GM19193 (cell line): ENCODE data around the gene CRIP1.
A peak's percentile ranks its signal among the peaks of the same experiment; 100 is the strongest.

Experiments
- POLR2A ChIP-seq: IDR thresholded peaks from 4 replicates; pipeline ENCODE4 v1.6.1; 2011; ENCODE audit not compliant: insufficient read depth, insufficient read length; ENCODE audit errors: extremely low read depth

CRIP1 gene

GRCh38 chr14:105489542-105490266, 3.0 kb downstream of the CRIP1 start:
- TF ChIP-seq POLR2A = peak; percentile 30

DNA sequence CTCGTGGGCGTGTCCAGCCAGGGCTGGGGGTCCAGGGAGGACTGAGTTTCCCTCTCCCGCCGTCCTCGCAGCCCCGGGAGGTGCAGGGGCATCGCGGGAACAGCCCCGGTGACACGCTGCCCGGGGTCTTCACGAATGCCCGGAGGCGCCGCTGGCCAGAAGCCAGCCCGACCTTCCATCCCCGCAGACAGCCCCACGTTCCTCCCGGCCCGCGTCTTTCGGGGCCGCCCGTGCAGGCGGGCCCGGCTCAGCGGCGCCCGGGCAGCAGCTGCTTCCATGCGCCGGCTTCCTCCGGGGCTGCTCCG, 3.5 kb downstream of the CRIP1 start:
- no peak for TF ChIP-seq POLR2A

GRCh38 chr14:105490572-105491365, 4.1 kb downstream of the CRIP1 start, which contains the start of gene TEDC1:
TEDC1 (plus strand) TSS chr14:105491246; CDS start chr14:105491376, 130 bp downstream.
- TF ChIP-seq POLR2A = peak; percentile 77

DNA sequence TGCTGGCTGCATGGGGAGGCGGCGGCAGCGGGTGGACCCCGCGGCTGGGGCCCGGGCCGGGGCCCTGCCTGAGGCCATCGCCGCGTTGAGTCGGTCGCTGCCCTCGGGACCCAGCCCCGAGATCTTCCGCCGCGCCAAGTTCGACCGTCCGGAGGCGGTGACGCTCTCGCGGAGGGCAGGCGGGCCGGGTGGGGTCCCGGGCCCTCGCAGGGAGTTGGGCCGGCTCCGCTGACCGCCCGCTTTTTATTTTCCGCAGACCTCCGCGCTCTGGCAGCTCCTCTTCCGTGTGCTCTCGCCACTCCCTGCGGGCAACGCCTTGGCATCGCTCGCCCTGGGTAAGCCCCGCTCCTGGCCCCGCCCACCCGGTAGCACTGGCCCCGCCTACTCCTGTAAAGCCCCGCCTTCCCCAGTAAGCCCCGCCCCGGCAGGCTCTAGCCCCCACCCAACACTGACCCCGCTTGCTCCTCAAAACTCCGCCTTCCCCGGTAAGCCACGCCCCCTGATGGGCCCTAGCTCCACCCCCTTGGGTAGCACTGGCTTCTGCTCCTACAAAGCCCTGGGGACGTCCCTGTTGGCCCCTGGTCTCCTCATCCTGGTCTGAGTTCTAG, 4.8 kb downstream of the CRIP1 start:
- no peak for TF ChIP-seq POLR2A

DNA sequence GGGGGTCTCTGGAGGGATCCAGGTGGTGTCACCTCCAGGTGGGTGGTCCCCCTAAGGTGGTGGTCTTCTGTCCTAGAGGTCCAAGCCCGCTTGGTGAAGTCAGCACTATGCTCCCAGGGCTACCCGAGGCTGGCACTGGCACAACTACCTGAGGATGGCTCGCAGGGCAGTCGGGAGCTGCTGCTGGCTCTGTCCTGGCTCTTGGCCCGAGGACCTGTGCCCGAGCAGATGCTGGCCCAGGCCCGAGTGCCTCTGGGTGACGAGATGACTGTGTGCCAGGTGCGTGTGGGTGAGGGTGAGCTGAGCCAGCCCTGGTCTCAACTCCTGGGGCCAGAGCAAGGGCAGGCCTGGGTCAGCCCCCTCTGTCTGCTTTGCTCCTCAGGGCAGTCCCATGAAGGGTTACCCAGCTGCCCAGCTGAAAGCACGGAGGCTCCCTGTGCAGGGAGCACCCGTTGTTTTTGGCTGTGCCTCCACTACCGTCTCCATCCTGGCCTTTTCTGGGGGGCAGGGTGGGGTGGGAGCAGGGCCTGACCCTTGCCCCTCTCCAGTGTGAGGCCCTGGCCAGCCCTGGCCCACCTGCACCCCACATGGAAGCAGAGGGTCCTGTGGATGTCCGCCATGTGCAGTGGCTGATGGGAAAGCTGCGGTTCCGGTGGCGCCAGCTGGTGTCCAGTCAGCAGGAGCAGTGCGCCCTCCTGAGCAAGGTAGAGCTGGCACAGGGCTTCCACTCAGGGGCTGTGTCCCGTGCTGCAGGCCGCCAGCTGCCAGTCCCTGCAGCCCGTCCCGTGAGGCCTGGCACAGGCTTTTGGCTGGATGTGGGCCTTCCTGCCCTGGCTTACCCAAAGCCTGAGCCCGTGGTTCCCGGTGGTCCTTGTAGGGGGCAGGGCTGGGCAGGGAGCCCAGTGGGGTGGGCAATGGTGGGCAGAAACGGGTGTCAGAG, 5.6 kb downstream of the CRIP1 start:
- no peak for TF ChIP-seq POLR2A

DNA sequence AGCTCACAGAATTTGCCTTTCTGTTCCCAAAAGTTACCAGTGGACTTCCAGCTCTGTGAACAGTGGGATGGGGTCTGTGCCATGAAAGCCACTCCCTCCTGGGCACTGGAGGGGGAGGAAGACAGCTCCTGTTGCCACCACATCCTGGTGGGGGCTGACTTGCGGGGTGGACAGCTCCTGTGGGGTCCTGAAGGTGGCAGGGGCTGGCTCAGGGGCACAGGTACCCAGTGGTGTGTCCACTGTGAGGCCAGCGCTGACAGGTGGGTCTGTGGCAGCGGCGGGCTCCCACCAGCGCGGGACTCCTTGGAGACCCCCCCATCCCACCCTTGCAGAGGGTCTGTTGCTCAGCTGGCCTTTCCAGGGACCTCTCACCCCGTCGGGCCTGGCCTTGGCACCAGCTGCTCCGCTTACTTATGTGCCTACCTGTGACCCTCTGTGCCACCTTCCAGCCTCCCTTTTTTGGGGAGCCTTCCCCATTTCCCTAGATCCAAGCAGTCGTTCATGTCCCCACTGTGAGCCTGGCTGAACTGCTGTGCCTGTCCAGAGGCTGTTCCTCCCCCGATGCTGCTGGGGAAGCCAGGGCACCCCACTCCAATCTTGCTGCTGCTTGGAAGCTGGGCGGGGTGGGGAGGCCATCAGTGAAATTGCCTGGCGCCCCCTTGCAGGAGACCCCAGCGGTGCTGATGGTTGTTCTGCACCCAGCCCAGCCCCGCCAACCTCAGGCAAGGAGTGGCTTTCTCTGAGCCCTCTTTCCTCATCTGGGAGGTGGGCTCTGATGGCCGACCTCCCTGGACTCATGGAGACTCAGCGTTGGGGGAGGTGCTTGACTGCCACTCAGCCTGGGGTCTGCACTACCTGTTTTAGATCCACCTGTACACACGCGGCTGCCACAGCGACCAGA, 6.5 kb downstream of the CRIP1 start:
- no peak for TF ChIP-seq POLR2A

DNA sequence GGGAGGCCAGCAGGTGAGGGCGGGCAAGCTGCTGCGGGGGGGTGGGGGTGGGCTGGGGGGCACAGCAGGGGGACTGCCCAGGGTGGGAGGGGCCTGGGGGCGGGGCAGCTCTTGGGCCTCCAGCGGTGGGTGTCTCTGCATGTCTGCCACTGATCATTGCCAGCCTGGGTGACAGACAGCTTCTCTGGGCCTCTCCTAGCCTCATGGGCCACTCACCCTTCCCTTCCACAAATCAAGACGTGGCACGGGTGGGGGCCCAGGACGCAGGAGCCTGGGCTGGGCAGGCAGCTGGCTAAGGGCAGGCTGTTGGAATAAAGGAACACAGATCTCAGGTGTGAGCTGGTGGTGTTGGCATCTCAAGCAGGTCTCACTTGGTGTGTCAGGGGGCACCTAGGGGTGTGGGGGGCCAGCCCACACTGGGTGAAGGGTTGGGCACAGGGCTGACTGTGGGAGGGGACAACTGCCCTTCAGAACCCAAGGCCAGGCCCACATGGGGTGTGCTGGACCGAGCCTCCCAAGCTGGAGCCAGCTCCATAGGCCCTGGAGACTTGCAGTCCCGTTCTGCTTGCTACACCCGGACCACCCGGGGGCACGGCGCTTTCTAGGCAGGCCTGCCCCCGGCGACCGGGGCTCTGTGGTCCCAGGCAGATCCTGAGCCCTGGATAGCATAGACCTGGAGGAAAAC, 7.4 kb downstream of the CRIP1 start:
- no peak for TF ChIP-seq POLR2A

- TF ChIP-seq POLR2A = no peak
These were observed 7.9 kb downstream of the CRIP1 start for GRCh38 chr14:105494606-105494929.

- no peak for TF ChIP-seq POLR2A
These were observed 8.7 kb downstream of the CRIP1 start for GRCh38 chr14:105495101-105495989.

DNA sequence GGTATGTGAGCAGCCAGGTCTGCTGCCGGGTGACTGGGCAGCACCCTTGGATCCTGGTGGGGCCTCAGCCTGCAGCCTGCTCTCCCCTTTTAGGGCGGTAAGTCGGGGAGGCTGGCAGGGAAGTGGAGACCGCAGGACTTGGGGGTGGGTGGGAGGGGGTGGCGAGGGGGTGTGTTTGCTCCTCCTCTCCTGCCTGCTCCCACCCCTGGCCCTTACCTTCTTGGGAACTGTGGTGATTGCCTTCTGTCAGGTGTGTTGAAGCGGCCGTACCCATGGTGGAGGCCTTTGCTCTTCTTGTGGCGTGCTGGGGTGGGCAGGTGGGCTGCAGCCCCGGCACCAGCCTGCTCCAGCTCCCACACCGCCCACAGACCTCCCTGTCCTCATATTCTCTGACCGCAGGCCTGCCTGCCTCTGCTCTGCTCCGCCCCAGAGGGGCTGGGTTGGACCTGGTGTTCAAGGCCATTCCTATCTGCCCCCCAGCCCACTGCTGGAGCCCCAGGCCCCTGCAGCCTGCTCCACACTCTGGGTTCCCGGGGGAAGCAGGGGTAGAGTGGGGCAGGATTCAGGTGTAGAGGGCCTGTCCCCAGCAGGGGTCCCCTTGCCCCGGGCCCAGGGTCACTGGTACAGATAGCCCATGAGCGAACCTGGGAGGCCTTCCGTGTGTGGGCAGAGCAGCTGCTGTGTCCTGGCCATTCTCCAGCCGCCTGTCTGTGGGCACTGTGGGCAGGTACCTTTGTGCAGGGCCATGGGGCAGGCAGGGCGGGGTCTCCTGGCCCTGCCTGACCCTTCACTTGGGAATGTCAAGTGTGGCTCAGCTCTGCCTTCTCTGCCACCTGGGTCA, 9.5 kb downstream of the CRIP1 start:
- TF ChIP-seq POLR2A = no peak

- no peak for TF ChIP-seq POLR2A
These were observed 10.3 kb downstream of the CRIP1 start for GRCh38 chr14:105496831-105497591.
